HEK293 (cell line): ENCODE results near the gene SLC38A3.

ENCODE experiments used
- CTCF ChIA-PET: fragments of 350-600 bp; formaldehyde crosslinking; extraction: SDS; loops from one replicate; lab custom pipeline; 2021; ENCODE audit warnings: antibody characterized with exemption; lab: Yijun Ruan, JAX
- POLR2A ChIA-PET: fragments of 300-600 bp; formaldehyde crosslinking; extraction: SDS; loops from one replicate; lab custom pipeline; 2020; ENCODE audit warnings: antibody characterized with exemption, inconsistent platforms; lab: Yijun Ruan, JAX
- H3K27ac ChIP-seq: fragments of 200-500 bp; sonication (Bioruptor generic); 2 replicates; pipeline ENCODE4 v1.5.1; 2014; ENCODE audit warnings: low read depth, low read length, control low read depth, inconsistent platforms; ENCODE audit errors: extremely low read depth
- H3K36me3 ChIP-seq, 2 experiments: fragments of 200-500 bp in 1 of 2; sonication (Bioruptor generic) in 1 of 2; 1 replicate in 1 of 2; 2 replicates in 1 of 2; pipeline ENCODE4 v1.5.1; 2014 to 2017; ENCODE audit warnings: inconsistent platforms in 2 of 2, low read length in 2 of 2; ENCODE audit not compliant: control insufficient read depth in 2 of 2, insufficient read depth in 1 of 2
- H3K4me1 ChIP-seq: fragments of 200-500 bp; sonication (Bioruptor generic); 2 replicates; pipeline ENCODE4 v1.5.1; 2014; ENCODE audit warnings: mild to moderate bottlenecking, low read length, inconsistent platforms; ENCODE audit not compliant: control insufficient read depth, insufficient read depth
- H3K4me3 ChIP-seq: 2 replicates; pipeline ENCODE4 v1.5.1; 2011; ENCODE audit warnings: low read depth, mild to moderate bottlenecking, control low read depth, low read length, moderate library complexity
- H3K9me3 ChIP-seq: fragments of 200-500 bp; sonication (Bioruptor generic); 2 replicates; pipeline ENCODE4 v1.5.1; 2014; ENCODE audit warnings: low read depth, low read length, inconsistent platforms; ENCODE audit not compliant: control insufficient read depth, insufficient read depth
- EGR2 ChIP-seq: fragments of 450-650 bp; formaldehyde crosslinking; IDR thresholded peaks from 2 replicates; pipeline ENCODE4 v1.5.1; 2016; ENCODE audit warnings: low read depth, missing biosample characterization, missing genetic modification characterization
- GLIS1 ChIP-seq: fragments of 450-650 bp; formaldehyde crosslinking; IDR thresholded peaks from 2 replicates; pipeline ENCODE4 v1.5.1; 2016; ENCODE audit warnings: missing biosample characterization, missing genetic modification characterization
- GLIS2 ChIP-seq: fragments of 450-650 bp; formaldehyde crosslinking; IDR thresholded peaks from 2 replicates; pipeline ENCODE4 v1.5.1; 2016; ENCODE audit warnings: missing biosample characterization, missing genetic modification characterization
- IKZF3 ChIP-seq: fragments of 450-650 bp; IDR thresholded peaks from 2 replicates; pipeline ENCODE4 v1.5.0; 2018; ENCODE audit warnings: missing biosample characterization, mild to moderate bottlenecking, missing genetic modification characterization, moderate library complexity
- KLF1 ChIP-seq: fragments of 450-650 bp; formaldehyde crosslinking; IDR thresholded peaks from 2 replicates; pipeline ENCODE4 v1.5.1; 2016; ENCODE audit warnings: missing biosample characterization, missing genetic modification characterization
- KLF7 ChIP-seq: fragments of 450-650 bp; formaldehyde crosslinking; IDR thresholded peaks from 2 replicates; pipeline ENCODE4 v1.5.1; 2016; ENCODE audit warnings: missing biosample characterization, missing genetic modification characterization, borderline replicate concordance
- SCRT2 ChIP-seq: fragments of 450-650 bp; formaldehyde crosslinking; IDR thresholded peaks from 2 replicates; pipeline ENCODE4 v1.5.1; 2016; ENCODE audit warnings: missing biosample characterization, missing genetic modification characterization
- SP2 ChIP-seq: fragments of 450-650 bp; formaldehyde crosslinking; IDR thresholded peaks from 2 replicates; pipeline ENCODE4 v1.5.1; 2016; ENCODE audit warnings: missing biosample characterization, missing genetic modification characterization
- YY2 ChIP-seq: fragments of 450-650 bp; formaldehyde crosslinking; IDR thresholded peaks from 2 replicates; pipeline ENCODE4 v1.5.1; 2016; ENCODE audit warnings: missing biosample characterization, missing genetic modification characterization
- ZBTB8A ChIP-seq: fragments of 450-650 bp; formaldehyde crosslinking; IDR thresholded peaks from 2 replicates; pipeline ENCODE4 v1.5.1; 2016; ENCODE audit warnings: missing biosample characterization, missing genetic modification characterization
- ZFHX2 ChIP-seq: fragments of 450-650 bp; formaldehyde crosslinking; conservative IDR thresholded peaks from 2 replicates; pipeline ENCODE4 v1.5.1; 2016; ENCODE audit warnings: missing biosample characterization, missing genetic modification characterization
- ZFP41 ChIP-seq: fragments of 450-650 bp; formaldehyde crosslinking; IDR thresholded peaks from 2 replicates; pipeline ENCODE4 v1.5.1; 2016; ENCODE audit warnings: missing biosample characterization, missing genetic modification characterization, borderline replicate concordance
- ZFP69B ChIP-seq: fragments of 450-650 bp; formaldehyde crosslinking; IDR thresholded peaks from 2 replicates; pipeline ENCODE4 v1.5.1; 2016; ENCODE audit warnings: missing biosample characterization, missing genetic modification characterization
- ZIC2 ChIP-seq: fragments of 450-650 bp; formaldehyde crosslinking; IDR thresholded peaks from 2 replicates; pipeline ENCODE4 v1.5.1; 2016; ENCODE audit warnings: missing biosample characterization, missing genetic modification characterization
- ZNF157 ChIP-seq: fragments of 450-650 bp; formaldehyde crosslinking; IDR thresholded peaks from 2 replicates; pipeline ENCODE4 v1.5.1; 2016; ENCODE audit warnings: missing biosample characterization, missing genetic modification characterization
- ZNF202 ChIP-seq: fragments of 450-650 bp; formaldehyde crosslinking; IDR thresholded peaks from 2 replicates; pipeline ENCODE4 v1.5.1; 2016; ENCODE audit warnings: missing biosample characterization, missing genetic modification characterization, borderline replicate concordance
- ZNF341 ChIP-seq: fragments of 450-650 bp; formaldehyde crosslinking; IDR thresholded peaks from 2 replicates; pipeline ENCODE4; 2016; ENCODE audit warnings: low read depth, missing biosample characterization, missing genetic modification characterization
- ZNF48 ChIP-seq: fragments of 450-650 bp; formaldehyde crosslinking; IDR thresholded peaks from 2 replicates; pipeline ENCODE4 v1.5.1; 2016; ENCODE audit warnings: missing biosample characterization, missing genetic modification characterization
- ZNF561 ChIP-seq: fragments of 450-650 bp; IDR thresholded peaks from 2 replicates; pipeline ENCODE4 v1.5.1; 2018; ENCODE audit warnings: missing biosample characterization, missing genetic modification characterization, borderline replicate concordance
- ZNF600 ChIP-seq: fragments of 450-650 bp; formaldehyde crosslinking; IDR thresholded peaks from 2 replicates; pipeline ENCODE4 v1.5.1; 2016; ENCODE audit warnings: missing biosample characterization, missing genetic modification characterization
- ZNF654 ChIP-seq: fragments of 450-650 bp; formaldehyde crosslinking; IDR thresholded peaks from 2 replicates; pipeline ENCODE4 v1.5.1; 2016; ENCODE audit warnings: low read depth, missing biosample characterization, missing genetic modification characterization
- ZNF677 ChIP-seq: fragments of 450-650 bp; IDR thresholded peaks from 2 replicates; pipeline ENCODE4 v1.5.0; 2018; ENCODE audit warnings: missing biosample characterization, mild to moderate bottlenecking, missing genetic modification characterization, moderate library complexity
- ZNF776 ChIP-seq: fragments of 450-650 bp; formaldehyde crosslinking; IDR thresholded peaks from 2 replicates; pipeline ENCODE4 v1.5.0; 2017; ENCODE audit warnings: missing biosample characterization, missing genetic modification characterization, borderline replicate concordance
- ZNF837 ChIP-seq: fragments of 450-650 bp; formaldehyde crosslinking; IDR thresholded peaks from 2 replicates; pipeline ENCODE4 v1.5.1; 2016; ENCODE audit warnings: missing biosample characterization, missing genetic modification characterization
- TF ChIP-seq, protein P1 (sequence below): fragments of 450-650 bp; formaldehyde crosslinking; IDR thresholded peaks from 2 replicates; pipeline ENCODE4 v1.5.1; 2017; ENCODE audit warnings: missing biosample characterization, mild to moderate bottlenecking, missing genetic modification characterization, moderate library complexity
- TF ChIP-seq, protein P2 (sequence below): fragments of 450-650 bp; formaldehyde crosslinking; IDR thresholded peaks from 2 replicates; pipeline ENCODE4 v1.5.1; 2016; ENCODE audit warnings: missing biosample characterization, missing genetic modification characterization, low read depth
- TF ChIP-seq, protein P3 (sequence below): fragments of 450-650 bp; formaldehyde crosslinking; IDR thresholded peaks from 2 replicates; pipeline ENCODE4 v1.5.1; 2016; ENCODE audit warnings: missing biosample characterization, missing genetic modification characterization
- TF ChIP-seq, protein P4 (sequence below): fragments of 450-650 bp; formaldehyde crosslinking; IDR thresholded peaks from 2 replicates; pipeline ENCODE4 v1.5.1; 2017; ENCODE audit warnings: missing biosample characterization, missing genetic modification characterization
- TF ChIP-seq, protein P5 (sequence below): fragments of 450-650 bp; formaldehyde crosslinking; IDR thresholded peaks from 2 replicates; pipeline ENCODE4 v1.5.1; 2016; ENCODE audit warnings: missing biosample characterization, missing genetic modification characterization

Gene SLC38A3

DNA sequence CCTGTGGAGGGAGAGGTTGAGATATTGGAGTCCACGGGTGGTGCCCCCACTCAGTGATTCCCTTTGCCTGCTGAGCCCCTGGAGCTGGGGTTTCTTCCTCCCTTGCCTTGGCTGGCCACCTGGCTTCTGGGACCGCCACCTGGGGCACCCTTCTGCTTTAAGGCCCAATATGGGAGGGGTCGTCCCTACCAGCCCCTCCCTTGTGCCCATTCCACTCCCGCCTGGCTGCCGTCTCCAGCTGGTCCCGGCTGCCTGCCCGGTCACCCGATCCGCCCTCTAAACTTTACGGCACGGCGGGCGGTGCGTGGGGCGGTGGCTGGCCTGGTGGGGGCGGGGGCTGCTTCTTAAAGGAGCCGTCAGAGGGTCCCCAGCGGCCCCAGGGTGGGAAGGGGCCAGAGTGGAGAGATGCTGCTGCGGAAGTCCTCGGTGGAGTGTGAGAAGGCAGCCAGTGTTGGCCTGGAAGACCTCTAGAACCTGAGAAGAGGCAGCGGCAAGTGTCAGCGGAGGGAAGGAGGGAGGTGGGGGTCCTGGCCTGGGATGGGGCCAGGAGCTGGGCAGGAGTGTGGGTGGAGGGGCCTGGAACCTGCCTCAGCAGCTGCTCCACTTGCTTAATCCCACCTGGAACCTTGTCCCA lies 62.3 kb downstream of the SLC38A3 start:
- CTCF ChIA-PET = interaction anchor here (0.7 to 1.8 kb wide), 3 partner anchors 21 to 1677 kb away, joined by 3 to 8 read pairs (median 6); no protein-coding TSS in a partner anchor
- Histone ChIP-seq H3K9me3 (no peaks in the 10 kb centered on the region), H3K4me1 (peaks cover 3% of the 10 kb centered on the region; the same call in 1 of the 2 replicates), H3K36me3 (no peaks in the 10 kb centered on the region), H3K27ac (no peak overlapping the region), H3K4me3 (no peak overlapping the region)
- POLR2A ChIA-PET = interaction anchor here (0.6 to 1.7 kb wide), 2 partner anchors 24 to 61 kb away, joined by 3 to 4 read pairs; partner anchors contain the start of gene TUSC2
- TF ChIP-seq GLIS2 (peak; percentile 65), ZNF341 (tag by site-specific recombination) (peak; percentile 46), ZNF48 (tag by site-specific recombination) (no peak), ZNF837 (no peak), SCRT2 (tag by site-specific recombination) (peak; percentile 57; the same call in 1 of the 2 replicates), EGR2 (tag by site-specific recombination) (peak; percentile 80), SP2 (tag by site-specific recombination) (peak; percentile 63), ZFP69B (tag by site-specific recombination) (0 out of 2 replicates have a peak, but pooled peaks have one; percentile 30), GLIS1 (tag by site-specific recombination) (peak; percentile 88), ZIC2 (tag by site-specific recombination) (peak; percentile 93), KLF7 (tag by site-specific recombination) (peak; percentile 78), IKZF3 (tag by site-specific recombination) (0 out of 2 replicates have a peak, but pooled peaks have one; percentile 31), YY2 (no peak), ZNF776 (no peak), ZNF202 (tag by site-specific recombination) (no peak), ZFHX2 (tag by site-specific recombination) (peak; percentile 84), ZNF561 (tag by site-specific recombination) (no peak), ZFP41 (tag by site-specific recombination) (no peak), ZNF654 (tag by site-specific recombination) (no peak), KLF1 (tag by site-specific recombination) (peak; percentile 87), ZNF677 (tag by site-specific recombination) (no peak), ZBTB8A (tag by site-specific recombination) (peak; percentile 56), ZNF600 (tag by site-specific recombination) (no peak), ZNF157 (no peak)
- TF ChIP-seq, protein P1, sequence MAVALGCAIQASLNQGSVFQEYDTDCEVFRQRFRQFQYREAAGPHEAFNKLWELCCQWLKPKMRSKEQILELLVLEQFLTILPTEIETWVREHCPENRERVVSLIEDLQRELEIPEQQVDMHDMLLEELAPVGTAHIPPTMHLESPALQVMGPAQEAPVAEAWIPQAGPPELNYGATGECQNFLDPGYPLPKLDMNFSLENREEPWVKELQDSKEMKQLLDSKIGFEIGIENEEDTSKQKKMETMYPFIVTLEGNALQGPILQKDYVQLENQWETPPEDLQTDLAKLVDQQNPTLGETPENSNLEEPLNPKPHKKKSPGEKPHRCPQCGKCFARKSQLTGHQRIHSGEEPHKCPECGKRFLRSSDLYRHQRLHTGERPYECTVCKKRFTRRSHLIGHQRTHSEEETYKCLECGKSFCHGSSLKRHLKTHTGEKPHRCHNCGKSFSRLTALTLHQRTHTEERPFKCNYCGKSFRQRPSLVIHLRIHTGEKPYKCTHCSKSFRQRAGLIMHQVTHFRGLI = no peak
- TF ChIP-seq, protein P2, sequence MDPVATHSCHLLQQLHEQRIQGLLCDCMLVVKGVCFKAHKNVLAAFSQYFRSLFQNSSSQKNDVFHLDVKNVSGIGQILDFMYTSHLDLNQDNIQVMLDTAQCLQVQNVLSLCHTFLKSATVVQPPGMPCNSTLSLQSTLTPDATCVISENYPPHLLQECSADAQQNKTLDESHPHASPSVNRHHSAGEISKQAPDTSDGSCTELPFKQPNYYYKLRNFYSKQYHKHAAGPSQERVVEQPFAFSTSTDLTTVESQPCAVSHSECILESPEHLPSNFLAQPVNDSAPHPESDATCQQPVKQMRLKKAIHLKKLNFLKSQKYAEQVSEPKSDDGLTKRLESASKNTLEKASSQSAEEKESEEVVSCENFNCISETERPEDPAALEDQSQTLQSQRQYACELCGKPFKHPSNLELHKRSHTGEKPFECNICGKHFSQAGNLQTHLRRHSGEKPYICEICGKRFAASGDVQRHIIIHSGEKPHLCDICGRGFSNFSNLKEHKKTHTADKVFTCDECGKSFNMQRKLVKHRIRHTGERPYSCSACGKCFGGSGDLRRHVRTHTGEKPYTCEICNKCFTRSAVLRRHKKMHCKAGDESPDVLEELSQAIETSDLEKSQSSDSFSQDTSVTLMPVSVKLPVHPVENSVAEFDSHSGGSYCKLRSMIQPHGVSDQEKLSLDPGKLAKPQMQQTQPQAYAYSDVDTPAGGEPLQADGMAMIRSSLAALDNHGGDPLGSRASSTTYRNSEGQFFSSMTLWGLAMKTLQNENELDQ (tag by site-specific recombination) = no peak
- TF ChIP-seq, protein P3, sequence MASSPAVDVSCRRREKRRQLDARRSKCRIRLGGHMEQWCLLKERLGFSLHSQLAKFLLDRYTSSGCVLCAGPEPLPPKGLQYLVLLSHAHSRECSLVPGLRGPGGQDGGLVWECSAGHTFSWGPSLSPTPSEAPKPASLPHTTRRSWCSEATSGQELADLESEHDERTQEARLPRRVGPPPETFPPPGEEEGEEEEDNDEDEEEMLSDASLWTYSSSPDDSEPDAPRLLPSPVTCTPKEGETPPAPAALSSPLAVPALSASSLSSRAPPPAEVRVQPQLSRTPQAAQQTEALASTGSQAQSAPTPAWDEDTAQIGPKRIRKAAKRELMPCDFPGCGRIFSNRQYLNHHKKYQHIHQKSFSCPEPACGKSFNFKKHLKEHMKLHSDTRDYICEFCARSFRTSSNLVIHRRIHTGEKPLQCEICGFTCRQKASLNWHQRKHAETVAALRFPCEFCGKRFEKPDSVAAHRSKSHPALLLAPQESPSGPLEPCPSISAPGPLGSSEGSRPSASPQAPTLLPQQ (tag by site-specific recombination) = no peak
- TF ChIP-seq, protein P4, sequence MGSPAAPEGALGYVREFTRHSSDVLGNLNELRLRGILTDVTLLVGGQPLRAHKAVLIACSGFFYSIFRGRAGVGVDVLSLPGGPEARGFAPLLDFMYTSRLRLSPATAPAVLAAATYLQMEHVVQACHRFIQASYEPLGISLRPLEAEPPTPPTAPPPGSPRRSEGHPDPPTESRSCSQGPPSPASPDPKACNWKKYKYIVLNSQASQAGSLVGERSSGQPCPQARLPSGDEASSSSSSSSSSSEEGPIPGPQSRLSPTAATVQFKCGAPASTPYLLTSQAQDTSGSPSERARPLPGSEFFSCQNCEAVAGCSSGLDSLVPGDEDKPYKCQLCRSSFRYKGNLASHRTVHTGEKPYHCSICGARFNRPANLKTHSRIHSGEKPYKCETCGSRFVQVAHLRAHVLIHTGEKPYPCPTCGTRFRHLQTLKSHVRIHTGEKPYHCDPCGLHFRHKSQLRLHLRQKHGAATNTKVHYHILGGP (tag by site-specific recombination) = no peak
- TF ChIP-seq, protein P5, sequence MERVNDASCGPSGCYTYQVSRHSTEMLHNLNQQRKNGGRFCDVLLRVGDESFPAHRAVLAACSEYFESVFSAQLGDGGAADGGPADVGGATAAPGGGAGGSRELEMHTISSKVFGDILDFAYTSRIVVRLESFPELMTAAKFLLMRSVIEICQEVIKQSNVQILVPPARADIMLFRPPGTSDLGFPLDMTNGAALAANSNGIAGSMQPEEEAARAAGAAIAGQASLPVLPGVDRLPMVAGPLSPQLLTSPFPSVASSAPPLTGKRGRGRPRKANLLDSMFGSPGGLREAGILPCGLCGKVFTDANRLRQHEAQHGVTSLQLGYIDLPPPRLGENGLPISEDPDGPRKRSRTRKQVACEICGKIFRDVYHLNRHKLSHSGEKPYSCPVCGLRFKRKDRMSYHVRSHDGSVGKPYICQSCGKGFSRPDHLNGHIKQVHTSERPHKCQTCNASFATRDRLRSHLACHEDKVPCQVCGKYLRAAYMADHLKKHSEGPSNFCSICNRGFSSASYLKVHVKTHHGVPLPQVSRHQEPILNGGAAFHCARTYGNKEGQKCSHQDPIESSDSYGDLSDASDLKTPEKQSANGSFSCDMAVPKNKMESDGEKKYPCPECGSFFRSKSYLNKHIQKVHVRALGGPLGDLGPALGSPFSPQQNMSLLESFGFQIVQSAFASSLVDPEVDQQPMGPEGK = peak; percentile 40; the same call in 1 of the 2 replicates
